Stimulated activated CD4-positive, alpha-beta T cell treated with anti-CD3 and anti-CD28 coated beads, Interleukin-4, amount 100 ng/mL, for 48 hours (primary cell): Measurements from ENCODE around the gene SLC19A1.

Source experiments
- DNase-seq, 2 donors: peaks; one replicate each; pipeline ENCODE4 v3.0.0-alpha.2; 2020; ENCODE audit warnings: low read depth in 2 of 2

The SLC19A1 gene

DNA sequence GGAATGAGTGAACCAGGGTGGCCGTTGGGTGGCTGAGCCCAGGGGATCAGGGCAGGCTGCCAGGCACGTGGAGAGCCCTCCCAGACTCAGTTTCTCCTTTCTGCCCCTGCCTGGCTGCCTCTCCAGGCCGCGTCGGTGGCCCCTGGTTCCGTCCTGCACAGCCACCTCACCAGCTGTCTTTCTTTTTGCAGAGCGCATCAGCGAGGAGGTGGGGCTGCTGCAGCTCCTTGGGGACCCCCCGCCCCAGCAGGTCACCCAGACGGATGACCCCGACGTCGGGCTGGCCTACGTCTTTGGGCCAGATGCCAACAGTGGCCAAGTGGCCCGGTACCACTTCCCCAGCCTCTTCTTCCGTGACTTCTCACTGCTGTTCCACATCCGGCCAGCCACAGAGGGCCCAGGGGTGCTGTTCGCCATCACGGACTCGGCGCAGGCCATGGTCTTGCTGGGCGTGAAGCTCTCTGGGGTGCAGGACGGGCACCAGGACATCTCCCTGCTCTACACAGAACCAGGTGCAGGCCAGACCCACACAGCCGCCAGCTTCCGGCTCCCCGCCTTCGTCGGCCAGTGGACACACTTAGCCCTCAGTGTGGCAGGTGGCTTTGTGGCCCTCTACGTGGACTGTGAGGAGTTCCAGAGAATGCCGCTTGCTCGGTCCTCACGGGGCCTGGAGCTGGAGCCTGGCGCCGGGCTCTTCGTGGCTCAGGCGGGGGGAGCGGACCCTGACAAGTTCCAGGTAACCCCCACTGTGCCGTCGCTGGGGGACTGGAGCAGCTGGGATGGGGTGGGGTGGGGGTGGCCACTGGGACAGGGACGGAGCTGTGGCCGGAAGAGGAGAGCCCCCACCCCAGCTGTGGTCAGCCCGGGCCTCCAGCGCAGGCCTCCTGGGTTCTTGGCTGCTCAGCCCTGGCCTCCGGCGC lies 73.9 kb downstream of the SLC19A1 start:
- DNase-seq, result no peak

DNA sequence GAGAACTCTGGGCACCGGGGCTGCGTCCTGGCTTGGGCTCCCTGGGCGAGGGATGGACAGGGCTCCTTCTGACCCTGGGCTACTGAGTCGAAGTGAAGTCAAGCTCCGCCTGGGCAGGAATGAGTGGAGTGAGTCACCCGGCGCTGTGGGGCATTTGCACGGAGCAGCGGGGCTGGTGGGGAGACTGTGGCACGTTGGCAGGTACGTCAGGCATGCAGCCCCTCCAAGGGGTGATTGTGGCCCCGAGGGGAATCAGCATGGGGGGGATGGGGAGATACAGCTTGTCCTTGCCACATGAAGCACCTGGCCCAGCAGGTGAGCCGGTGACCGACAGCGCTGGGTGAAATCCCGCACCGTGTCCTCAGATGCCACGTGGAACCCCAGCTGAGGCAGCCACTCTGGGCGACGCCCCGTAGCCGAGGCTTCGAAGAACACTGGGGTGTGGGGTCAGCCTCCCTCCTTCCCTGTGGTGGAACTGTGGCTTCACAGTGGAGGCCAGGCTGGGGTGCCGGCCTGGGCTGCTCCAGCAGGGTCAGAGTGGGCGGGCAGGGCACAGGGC lies 74.9 kb downstream of the SLC19A1 start:
- DNase-seq, result no peak

DNA sequence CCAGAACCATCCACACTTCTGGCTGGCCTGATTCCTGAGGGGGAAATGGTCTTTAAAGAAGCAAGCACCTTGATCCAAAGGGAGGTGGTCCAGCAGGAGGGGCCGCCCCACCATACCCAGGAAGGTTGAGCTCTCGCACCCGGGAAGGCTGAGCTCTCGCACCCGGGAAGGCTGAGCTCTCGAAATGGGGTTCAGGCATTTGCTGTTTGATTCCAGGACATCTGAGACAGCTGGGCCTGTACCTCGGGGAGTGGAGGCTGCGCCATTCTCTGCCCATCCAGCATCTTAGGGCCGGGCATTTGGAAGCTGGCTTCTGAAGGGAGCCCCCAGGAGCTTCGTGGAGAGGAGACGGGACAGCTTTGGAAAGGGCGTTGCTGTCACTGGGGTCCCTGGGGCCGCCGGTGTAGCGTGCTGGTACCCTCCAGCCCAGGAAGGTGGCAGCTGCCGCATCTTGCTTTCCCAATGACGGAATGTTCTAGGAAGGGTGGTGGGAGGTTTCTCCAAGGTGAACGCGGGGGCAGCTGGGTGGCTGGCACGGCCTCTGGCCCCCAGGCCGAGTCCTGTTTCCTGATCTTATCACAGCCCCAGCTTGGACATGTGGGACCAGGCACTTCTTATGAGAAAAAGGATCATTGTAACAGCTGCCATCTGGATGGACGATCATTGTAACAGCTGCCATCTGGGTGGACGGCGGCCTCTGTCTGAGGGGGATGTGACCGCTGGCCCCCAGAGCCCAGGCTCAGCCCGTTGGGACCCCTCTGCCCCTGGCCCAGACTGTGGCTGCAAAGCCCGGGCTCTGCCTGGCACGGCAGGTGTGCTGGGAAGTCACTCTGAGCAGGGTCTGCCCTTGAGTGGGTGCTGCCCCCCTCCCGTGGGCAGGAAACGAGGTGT lies 75.7 kb downstream of the SLC19A1 start:
- DNase-seq, result no peak

DNA sequence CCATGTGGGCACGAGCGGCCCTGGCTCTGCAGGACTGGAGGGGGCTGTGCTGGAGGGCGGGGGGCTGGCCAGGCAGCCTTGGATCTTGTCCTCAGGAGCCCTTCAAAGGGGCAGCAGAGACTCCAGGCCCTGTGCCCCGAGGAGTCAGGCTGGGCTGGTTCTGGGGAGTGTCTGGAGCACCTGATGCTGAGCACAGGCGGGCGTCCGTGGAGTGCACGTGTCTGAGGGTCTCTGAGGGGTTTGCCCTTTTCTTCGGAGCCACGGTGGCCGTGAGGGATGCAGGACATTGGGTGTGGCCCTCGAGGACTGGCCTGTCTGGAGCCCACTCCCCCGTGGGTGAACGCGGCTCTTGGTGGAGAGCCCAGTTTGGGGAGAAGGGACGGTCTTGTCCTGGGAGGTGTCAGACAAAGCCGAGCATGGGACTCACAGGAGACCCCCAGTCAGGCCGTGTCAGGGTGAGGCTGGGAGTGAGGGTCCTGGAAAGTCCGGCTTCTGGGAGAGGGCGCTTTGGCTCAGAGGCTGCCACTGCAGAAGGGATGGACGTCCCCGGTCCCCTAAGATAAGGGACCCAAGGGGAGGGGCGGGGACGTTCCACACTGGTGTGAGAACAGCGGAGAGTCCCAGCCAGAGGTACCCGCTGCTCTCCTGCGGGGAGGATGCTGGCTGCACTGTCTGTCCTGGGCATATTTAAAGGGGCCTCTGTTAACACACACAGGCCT lies 76.5 kb downstream of the SLC19A1 start:
- DNase-seq, result no peak

DNA sequence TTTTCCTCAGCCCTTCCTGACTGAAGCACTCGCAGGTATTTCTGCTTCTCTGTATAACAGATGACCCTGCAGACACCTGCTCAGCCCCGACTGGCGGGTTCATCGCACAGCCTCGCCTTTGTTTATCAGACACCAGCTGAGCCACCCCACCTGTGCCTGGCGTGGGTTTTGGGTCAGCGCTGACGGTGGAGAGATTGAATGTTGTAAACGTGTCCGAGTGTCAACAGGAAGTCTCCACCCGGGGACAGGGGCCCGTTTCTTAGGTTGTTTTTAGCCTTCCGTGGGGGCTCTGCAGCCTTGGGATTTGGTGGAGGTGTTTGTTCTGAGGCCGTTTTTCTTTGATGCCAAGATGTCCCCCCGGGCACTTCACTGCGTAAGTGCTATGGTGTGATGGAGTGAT lies 77.1 kb downstream of the SLC19A1 start:
- DNase-seq, result no peak

DNA sequence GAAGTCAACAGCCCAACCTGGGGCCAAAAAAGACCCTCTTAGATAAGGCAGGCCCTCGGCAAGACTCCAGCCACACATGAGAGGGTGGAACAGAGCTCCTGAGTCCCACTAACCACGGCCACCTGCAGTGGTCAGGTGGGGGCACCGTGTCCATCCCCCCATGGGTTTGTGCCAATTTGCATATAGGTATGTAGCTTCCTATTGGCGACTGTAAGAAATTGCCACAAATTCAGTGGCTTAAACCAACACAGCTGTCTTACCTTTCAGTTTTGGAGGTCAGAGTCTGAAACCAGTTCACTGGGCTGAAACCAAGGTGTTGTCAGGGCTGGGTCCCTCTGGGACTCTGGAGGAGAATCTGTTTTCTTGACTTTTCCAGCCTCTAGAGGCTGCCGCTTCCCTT lies 77.9 kb downstream of the SLC19A1 start:
- no peak for DNase-seq

DNA sequence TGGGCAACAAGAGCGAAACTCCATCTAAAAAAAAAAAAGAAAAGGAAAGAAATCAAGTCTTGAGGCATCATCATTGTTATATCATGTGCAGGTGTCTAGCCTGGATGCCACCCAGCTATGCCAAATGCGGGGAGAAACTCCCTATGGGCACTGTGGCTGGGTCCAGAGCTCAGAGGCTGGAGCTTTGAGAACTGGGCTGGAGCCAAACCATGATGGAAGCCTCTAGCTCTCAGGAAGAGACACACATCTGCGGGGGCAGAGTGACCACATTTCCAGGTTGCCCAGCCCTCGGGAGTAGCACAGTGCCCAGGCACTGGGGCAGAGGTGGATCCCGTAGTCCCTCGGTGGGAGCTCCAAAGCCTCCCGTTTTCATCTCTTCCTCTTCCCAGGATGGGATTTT lies 78.4 kb downstream of the SLC19A1 start:
- DNase-seq, result no peak

DNA sequence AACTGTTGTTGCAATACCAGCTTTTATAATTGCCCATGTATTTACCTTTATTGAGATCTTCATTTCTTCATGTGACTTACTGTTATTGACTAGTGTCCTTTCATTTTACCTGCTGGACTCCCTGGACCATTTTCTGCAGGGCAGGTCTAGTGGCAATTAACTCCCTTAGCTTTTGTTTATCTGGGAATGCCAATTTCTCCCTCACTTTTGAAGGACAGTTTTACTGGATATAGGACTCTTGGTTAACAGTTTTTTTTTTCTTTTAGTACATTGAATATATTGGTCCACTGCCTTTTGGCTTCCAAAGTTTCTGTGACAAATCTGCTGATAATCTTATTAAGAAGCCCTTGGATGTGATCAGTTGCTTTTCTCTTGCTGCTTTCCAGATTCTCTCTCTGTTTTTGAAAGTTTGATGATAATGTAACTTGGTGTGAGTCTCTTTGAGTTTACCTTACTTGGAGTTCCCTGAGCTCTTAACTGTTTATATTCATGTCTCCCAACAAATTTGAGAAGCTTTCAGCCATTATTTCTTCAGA lies 80.4 kb downstream of the SLC19A1 start:
- no peak for DNase-seq

DNA sequence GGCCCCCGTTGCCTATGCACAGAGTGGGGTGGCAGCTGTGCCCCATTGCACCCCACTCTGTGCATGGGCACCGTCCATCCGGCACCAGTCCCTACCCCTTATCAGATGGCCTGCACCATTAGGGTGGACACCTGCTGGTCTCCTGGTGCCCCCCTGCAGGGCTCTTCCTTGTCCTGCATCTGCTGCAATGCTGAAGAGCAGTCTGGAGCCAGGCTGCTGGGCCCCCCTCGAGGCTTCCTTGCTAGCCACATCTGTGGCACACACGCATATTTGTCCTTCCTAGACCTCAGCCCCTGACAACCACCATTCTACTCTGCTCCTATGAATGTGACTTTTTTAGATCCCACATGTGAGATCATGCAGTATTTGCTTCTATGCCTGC lies 80.9 kb downstream of the SLC19A1 start:
- DNase-seq, result no peak

DNA sequence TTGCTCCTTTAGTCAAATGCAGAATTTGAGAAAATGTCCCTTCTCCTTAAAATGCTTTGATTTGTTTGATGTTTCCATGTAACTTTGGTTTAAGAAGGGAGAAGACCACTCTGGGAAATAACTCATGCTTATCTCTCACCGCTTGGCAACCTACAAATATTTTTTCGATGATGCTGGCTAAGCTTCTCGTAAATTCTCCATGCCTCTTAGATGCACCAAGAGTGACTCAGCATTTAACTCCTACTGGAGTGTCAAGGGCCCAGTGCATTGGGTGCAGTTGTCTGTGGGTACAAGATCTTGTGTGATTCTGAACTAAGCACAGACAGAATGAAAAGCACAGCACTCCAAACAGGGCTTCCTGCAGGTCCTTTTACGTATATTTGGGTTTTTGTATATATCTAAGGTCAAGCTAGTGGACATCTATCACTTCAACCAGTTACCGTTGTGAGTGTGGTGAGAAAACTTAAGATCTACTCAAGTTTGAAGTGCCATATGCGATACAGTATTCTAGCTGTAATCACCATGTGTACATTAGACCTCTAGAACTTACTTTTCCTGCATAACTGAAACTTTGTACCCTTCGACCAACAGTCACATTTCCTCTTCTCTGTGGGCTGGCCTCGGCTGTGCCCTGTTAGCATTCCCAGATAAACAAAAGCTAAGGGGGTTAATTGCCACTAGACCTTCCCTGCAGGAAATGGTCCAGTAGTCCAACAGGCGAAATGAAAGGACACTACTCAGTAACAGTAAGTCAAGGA lies 81.5 kb downstream of the SLC19A1 start:
- DNase-seq, result no peak

DNA sequence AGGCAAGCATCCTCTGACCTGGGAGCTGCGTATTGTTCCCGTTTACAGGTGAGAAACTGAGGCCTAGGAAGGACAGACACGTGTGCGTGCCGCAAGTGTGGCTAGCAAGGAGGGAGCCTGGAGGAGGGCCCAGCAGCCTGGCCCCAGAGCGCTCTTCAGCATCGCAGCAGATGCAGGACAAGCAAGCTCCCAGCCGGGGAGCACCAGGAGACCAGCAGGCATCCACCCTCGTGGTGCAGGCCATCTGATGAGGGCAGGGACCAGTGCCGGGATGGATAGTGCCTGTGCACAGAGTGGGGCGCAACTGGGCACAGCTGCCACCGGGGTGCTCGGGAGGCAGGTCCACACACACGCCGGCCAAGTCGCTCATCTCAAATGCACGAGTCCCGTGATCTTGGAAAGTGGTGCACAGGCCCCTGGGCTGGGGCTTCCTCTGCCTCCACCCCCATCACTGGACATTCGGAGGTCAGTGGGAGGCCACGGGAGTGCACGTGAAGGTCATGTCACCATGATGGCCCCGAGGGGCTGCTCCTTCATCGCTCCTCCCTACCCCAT lies 82.2 kb downstream of the SLC19A1 start:
- DNase-seq, result no peak

DNA sequence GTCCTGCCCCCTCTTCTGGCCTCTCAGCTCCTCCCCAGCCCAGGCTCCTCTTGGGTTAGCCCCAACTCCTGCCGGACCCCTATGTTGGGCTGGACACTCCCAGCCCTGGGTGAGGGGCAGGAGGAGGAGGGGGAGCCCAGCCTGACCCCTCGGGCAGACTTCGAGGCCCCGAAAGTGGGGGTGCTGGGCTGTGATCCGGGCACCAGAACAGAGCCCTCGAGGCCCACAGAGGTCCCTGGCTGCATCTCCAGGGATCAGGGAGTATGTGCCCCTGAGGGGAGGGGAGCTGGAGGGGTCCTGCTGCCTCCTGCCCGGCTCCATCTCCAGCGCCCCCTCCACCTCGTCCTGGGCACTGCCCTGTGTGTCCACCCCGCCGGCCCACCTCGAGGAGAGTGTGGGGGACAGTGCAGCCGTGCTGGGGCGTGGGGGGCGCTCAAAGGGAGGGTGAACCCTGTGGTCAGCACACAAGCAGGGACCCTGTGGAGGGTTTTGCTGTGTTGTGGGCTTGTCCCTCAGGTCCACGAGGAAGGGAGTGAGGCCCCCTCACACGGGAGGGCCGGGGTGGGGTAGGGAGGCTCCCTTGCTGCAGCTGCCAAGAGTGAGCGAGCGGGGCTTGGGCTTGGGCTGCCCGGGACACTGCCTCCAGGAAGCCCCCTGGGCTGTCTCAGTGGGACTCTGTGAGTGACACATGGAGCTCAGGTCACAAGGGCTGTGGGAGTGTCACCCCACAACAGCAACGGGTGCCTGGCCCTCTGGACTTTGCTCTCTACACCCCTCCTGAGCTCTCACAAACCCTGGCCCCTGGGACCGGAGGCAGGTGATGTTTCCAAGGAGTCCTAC lies 82.8 kb downstream of the SLC19A1 start:
- DNase-seq, result no peak

DNA sequence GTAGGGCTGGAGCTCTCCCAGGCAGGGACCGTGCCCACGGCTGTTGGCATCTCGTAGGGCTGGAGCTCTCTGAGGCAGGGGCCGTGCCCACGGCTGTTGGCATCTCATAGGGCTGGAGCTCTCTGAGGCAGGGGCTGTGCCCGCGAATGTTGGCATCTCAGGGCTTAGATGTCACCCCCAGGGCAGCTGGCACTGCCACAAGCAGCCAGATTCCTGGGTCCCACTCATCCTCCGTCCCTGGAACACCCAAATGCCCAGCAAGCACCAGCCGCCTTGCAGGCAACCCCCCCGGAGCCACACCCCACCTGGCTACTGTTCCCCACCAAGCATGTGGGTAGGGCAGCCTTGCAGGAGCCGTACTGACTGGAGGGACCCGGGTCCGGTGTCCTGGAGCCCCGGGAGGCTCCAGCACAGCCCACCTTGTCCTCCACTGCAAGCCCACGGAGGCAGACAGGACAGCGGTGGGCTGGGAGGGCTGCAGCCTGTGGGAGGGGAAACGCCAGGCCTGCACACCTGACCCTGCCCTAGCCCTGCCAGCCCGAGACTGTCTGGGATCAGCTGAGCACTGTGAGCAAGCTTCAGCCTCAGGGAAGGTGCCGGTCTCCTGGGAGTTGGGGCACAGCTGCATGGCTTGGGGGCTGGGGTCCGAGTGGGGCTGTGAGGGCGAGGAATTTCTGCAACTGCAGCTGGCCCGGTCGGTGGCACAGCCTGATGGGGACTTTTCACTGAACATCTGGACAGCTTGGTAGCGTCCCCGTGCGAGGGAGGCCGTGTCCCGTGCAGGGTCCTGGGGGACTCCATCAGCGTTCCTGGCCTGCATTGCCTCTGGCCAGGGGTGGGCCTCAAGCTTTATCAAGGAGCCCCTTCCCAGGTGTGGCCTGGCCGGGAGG lies 83.7 kb downstream of the SLC19A1 start:
- DNase-seq, result no peak

DNA sequence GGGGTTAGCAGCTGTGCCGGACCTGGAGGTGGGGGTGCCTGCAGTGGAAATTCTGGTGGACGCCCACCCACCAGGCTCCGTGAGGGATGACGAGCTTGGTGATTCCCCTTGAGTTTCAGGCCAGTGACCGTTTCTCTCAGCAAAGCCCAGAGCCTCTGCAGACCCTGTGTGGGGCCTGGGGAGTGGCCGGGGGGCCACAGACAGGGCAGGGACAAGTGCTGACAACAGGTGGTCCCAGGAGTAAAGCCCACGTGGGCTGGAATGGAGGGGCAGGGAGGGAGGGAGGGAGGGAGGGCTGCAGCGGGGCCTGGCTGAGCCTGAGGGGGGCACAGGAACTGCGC lies 84.4 kb downstream of the SLC19A1 start:
- DNase-seq, result no peak

DNA sequence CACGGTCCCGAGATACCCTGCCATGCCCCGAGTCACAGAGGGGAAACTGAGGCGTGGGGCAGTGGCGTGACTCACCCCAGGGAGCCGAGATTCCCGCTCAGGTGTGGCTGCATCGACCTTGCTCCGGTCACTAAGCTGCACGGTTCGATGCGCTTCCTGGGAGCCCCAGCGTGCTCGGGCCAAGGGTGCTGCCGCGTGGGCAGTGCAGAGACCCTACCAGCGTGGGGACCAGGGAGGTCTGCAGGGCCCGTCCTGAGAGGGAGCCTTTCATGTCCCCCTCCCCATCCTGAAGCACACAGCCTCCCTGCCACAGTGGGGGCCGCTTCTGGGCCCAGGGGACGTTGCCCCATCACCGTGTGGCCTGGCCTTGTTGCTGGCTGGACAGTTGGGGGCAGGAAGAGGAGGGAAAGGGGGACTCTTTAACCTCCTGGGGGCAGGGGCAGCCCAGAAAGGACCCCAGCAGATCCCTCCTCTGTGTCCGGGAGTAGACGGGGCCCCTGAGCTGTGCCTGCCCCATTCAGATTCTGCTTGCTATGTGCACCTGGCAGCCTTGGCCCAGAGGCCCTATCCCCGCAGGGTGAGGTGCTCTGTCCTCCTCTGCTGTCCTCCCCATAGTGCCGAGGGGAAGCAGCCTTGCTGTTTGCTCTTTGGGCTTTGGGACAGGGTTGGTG lies 84.9 kb downstream of the SLC19A1 start:
- DNase-seq, result no peak

DNA sequence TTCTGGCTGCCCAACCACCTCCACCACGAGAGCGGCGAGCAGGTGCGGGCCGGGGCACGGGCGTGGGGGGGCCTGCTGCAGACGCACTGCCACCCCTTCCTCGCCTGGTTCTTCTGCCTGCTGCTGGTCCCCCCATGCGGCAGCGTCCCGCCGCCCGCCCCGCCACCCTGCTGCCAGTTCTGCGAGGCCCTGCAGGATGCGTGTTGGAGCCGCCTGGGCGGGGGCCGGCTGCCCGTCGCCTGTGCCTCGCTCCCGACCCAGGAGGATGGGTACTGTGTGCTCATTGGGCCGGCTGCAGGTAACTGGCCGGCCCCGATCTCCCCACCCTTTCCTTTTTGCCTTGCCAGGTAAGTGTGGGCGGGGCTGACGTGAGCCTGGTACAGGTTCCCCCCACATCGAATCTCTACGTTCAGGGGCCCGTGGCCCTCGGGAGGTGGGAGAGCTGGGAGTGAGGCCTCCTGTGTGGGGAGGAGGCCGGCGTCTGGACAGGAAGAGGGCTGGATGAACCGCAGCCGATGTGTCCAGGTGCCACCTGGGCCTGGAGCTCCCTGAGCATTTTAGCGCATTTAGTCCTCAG lies 85.6 kb downstream of the SLC19A1 start:
- DNase-seq, result no peak

DNA sequence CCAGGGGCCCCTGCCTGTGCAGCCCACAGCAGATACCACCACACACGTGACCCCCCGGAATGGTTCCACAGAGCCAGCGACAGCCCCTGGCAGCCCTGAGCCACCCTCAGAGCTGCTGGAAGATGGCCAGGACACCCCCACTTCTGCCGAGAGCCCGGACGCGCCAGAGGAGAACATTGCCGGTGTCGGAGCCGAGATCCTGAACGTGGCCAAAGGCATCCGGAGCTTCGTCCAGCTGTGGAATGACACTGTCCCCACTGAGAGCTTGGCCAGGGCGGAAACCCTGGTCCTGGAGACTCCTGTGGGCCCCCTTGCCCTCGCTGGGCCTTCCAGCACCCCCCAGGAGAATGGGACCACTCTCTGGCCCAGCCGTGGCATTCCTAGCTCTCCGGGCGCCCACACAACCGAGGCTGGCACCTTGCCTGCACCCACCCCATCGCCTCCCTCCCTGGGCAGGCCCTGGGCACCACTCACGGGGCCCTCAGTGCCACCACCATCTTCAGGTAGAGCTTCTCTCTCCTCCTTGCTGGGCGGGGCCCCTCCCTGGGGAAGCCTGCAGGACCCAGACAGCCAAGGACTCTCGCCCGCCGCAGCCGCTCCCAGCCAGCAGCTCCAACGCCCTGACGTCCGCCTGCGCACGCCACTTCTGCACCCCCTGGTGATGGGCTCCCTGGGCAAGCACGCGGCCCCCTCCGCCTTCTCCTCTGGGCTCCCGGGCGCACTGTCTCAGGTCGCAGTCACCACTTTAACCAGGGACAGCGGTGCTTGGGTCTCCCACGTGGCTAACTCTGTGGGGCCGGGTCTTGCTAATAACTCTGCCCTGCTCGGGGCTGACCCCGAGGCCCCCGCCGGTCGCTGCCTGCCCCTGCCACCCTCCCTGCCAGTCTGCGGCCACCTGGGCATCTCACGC lies 86.3 kb downstream of the SLC19A1 start:
- no peak for DNase-seq
